Muscle of leg (tissue), 11 donors: ENCODE measurements around the gene GPC6. TPM values are rescaled to one million over a fixed set of nuclear protein-coding genes. Genes with fewer than 3 reads are reported as not detected.
"Not testable (repeated sequence)": the region's sequence is repeated elsewhere in the genome, so short reads cannot be mapped to it uniquely, and the experiment has no call there.

Experiments used
- DNase-seq: peaks from one replicate; pipeline ENCODE4 v3.0.0; 2013
- H3K27ac ChIP-seq: one replicate; pipeline ENCODE4 v1.5.1; 2013; ENCODE audit warnings: mild to moderate bottlenecking, low read length, control low read depth
- H3K27me3 ChIP-seq: one replicate; pipeline ENCODE4 v1.6.1; 2013; ENCODE audit warnings: low read length; ENCODE audit not compliant: control insufficient read depth, insufficient read depth
- H3K36me3 ChIP-seq: one replicate; pipeline ENCODE4 v1.6.1; 2013; ENCODE audit warnings: low read length; ENCODE audit not compliant: control insufficient read depth, insufficient read depth
- H3K4me1 ChIP-seq: one replicate; pipeline ENCODE4 v1.6.1; 2013; ENCODE audit warnings: low read length; ENCODE audit not compliant: control insufficient read depth, insufficient read depth
- H3K4me3 ChIP-seq: one replicate; pipeline ENCODE4 v1.5.1; 2013; ENCODE audit warnings: low read length, control low read depth
- H3K9me3 ChIP-seq: replicated peaks from 2 replicates; pipeline ENCODE4 v1.6.1; 2013; ENCODE audit warnings: low read depth, low read length; ENCODE audit not compliant: control insufficient read depth
- WGBS: methylation state at CpG from one replicate; pipeline ENCODE4 v1.1.5; 2013; ENCODE audit warnings: missing lambda C conversion rate; ENCODE audit not compliant: insufficient coverage; 5-methylcytosine and 5-hydroxymethylcytosine counted together
- polyA plus RNA-seq, 8 donors: library from polyadenylated mRNA; unstranded; fragments of 120-200 nt; gene quantifications; one replicate each; pipeline versions ENCODE4 v1.2.1 to v1.2.3, GENCODE V29; 2013; ENCODE audit warnings: inconsistent platforms in 1 of 8, low replicate concordance in 1 of 8; ENCODE audit not compliant: insufficient read length in 8 of 8, insufficient read depth in 1 of 8
- total RNA-seq: library from RNA; stranded (reverse); fragments of 120-200 nt; gene quantifications from one replicate; pipeline ENCODE4 v1.2.4, GENCODE V29; 2013

GPC6 gene
- total and polyA plus RNA-seq, 9 donors, result 5.6 to 20.0 (median 9.9) TPM

GRCh38 chr13:93307651-93308050 lies 81.0 kb downstream of the GPC6 start:
- no peak overlapping the region for H3K4me3 ChIP-seq
- no CpG with 5 or more reads among the region's 5 CpGs for WGBS

GRCh38 chr13:93309886-93310523 lies 83.4 kb downstream of the GPC6 start:
- Histone ChIP-seq H3K4me3 (no peak overlapping the region), H3K9me3 (no peaks in the 10 kb centered on the region), H3K27me3 (no peaks in the 10 kb centered on the region), H3K4me1 (no peaks in the 10 kb centered on the region), H3K36me3 (no peaks in the 10 kb centered on the region), H3K27ac (peak overlapping the region; percentile 65)
- 0% methylated on average over 1 of the region's 7 CpGs for WGBS
- peak; percentile 66 for DNase-seq

More at GRCh38 chr13:93307651-93308050, 81.0 kb downstream of the GPC6 start:
- Histone ChIP-seq H3K27me3 (no peaks in the 10 kb centered on the region), H3K9me3 (no peaks in the 10 kb centered on the region), H3K4me1 (no peaks in the 10 kb centered on the region), H3K36me3 (no peaks in the 10 kb centered on the region), H3K27ac (no peak overlapping the region)
- DNase-seq, result no peak

GRCh38 chr13:93316841-93317240 lies 90.2 kb downstream of the GPC6 start:
- Histone ChIP-seq H3K36me3 (no peaks in the 10 kb centered on the region), H3K27me3 (no peaks in the 10 kb centered on the region), H3K4me3 (no peak overlapping the region), H3K4me1 (no peaks in the 10 kb centered on the region), H3K9me3 (no peaks in the 10 kb centered on the region), H3K27ac (no peak overlapping the region)
- DNase-seq, result no peak
- no CpG with 5 or more reads among the region's 3 CpGs for WGBS

- H3K27ac ChIP-seq, result no peak overlapping the region
- no peaks in the 10 kb centered on the region for H3K36me3 ChIP-seq
- no peak overlapping the region for H3K4me3 ChIP-seq
- 57% methylated on average over 2 of the region's 4 CpGs for WGBS
- no peaks in the 10 kb centered on the region for H3K9me3 ChIP-seq
- peak; percentile 16 for DNase-seq
- no peaks in the 10 kb centered on the region for H3K27me3 ChIP-seq
- H3K4me1 ChIP-seq, result no peaks in the 10 kb centered on the region
Observed at GRCh38 chr13:93318534-93319254, 92.1 kb downstream of the GPC6 start.

GRCh38 chr13:93320942-93321341 lies 94.3 kb downstream of the GPC6 start:
- Histone ChIP-seq H3K4me1 (no peaks in the 10 kb centered on the region), H3K27ac (no peak overlapping the region), H3K27me3 (no peaks in the 10 kb centered on the region), H3K4me3 (no peak overlapping the region), H3K9me3 (no peaks in the 10 kb centered on the region), H3K36me3 (no peaks in the 10 kb centered on the region)
- no peak for DNase-seq
- no CpG with 5 or more reads among the region's 3 CpGs for WGBS

GRCh38 chr13:93323880-93324279 lies 97.3 kb downstream of the GPC6 start:
- not testable (repeated sequence) for H3K27ac ChIP-seq, DNase-seq, H3K4me1 ChIP-seq, H3K27me3 ChIP-seq, H3K4me3 ChIP-seq, H3K36me3 ChIP-seq, H3K9me3 ChIP-seq
- no CpG with 5 or more reads among the region's 1 CpG for whole genome bisulfite sequencing

GRCh38 chr13:93325303-93326233 lies 99.0 kb downstream of the GPC6 start:
- DNase-seq, result no peak
- no peak overlapping the region for H3K4me3 ChIP-seq
- no peak overlapping the region for H3K27ac ChIP-seq
- no peaks in the 10 kb centered on the region for H3K27me3 ChIP-seq
- H3K9me3 ChIP-seq, result no peaks in the 10 kb centered on the region
- no peaks in the 10 kb centered on the region for H3K4me1 ChIP-seq
- H3K36me3 ChIP-seq, result no peaks in the 10 kb centered on the region
- WGBS, result 17% methylated on average over 1 of the region's 1 CpG

GRCh38 chr13:93326234-93326811 lies 99.7 kb downstream of the GPC6 start:
- Histone ChIP-seq H3K4me3 (no peak overlapping the region), H3K9me3 (no peaks in the 10 kb centered on the region), H3K27me3 (no peaks in the 10 kb centered on the region), H3K27ac (no peak overlapping the region), H3K4me1 (no peaks in the 10 kb centered on the region), H3K36me3 (no peaks in the 10 kb centered on the region)
- WGBS, result no CpG with 5 or more reads among the region's 5 CpGs
- peak; percentile 4 for DNase-seq

GRCh38 chr13:93328943-93329342 lies 102.3 kb downstream of the GPC6 start:
- Histone ChIP-seq H3K9me3 (no peaks in the 10 kb centered on the region), H3K36me3 (no peaks in the 10 kb centered on the region), H3K4me1 (no peaks in the 10 kb centered on the region), H3K4me3 (no peak overlapping the region), H3K27ac (no peak overlapping the region), H3K27me3 (no peaks in the 10 kb centered on the region)
- DNase-seq, result no peak
- WGBS, result no CpG with 5 or more reads among the region's 2 CpGs

- Histone ChIP-seq H3K9me3 (no peaks in the 10 kb centered on the region), H3K4me1 (no peaks in the 10 kb centered on the region), H3K27me3 (no peaks in the 10 kb centered on the region), H3K4me3 (no peak overlapping the region), H3K36me3 (no peaks in the 10 kb centered on the region), H3K27ac (no peak overlapping the region)
- 69% methylated on average over 2 of the region's 4 CpGs for WGBS
- no peak for DNase-seq
Observed at GRCh38 chr13:93336728-93337127, 110.1 kb downstream of the GPC6 start.
